C4-2B (cell line): ENCODE results near the gene CYTH1.

ENCODE experiments used
- CTCF ChIP-seq: fragments of 450-650 bp; conservative IDR thresholded peaks from 2 replicates; pipeline ENCODE4 v1.5.1; 2017; ENCODE audit warnings: mild to moderate bottlenecking
- ZFX ChIP-seq: fragments of 450-650 bp; IDR thresholded peaks from 2 replicates; pipeline ENCODE4 v1.6.1; 2017

GRCh38 chr17:78806451-78806850, 24.4 kb upstream of the CYTH1 start:
- TF ChIP-seq CTCF (no peak), ZFX (no peak)
